ENCODE data around the gene ASCL4. TPM values are rescaled to one million over a fixed set of nuclear protein-coding genes. Genes with fewer than 3 reads are reported as not detected.

Gene ASCL4
- total and polyA plus RNA-seq, 7 experiments from 2014 or later: not detected

DNA sequence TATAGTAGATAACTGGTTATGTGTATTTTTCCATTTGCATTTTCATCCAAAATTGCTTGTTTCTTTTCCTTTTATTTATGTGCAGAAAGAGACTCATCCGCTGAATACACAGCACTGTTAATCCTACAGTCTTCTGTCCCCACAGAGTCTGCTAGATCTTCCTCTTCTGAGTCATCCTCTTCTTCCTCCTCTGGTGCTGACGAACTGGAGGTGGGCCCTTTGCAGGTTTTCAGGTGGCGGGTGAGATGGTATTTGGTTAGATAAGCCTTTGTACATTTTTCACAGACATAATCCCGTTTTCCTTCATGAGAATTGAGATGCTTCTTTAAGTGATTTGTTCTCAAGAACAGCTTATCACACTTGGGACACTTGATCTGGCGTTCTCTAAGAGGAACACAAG is 40.4 kb upstream of the ASCL4 start:
- POLR2A ChIA-PET: interaction anchor here (1.7 kb wide), 1 partner anchor 27 kb away, joined by 3 read pairs; the partner anchor contains the start of gene PRDM4
- CTCF ChIA-PET: no interaction called here
- DNase-seq: no peak
- Mint-ChIP-seq H3K27me3 (no peaks in the 10 kb centered on the region), H3K36me3 (peaks cover 22 to 45% (median 32%) of the 10 kb centered on the region in 5 donors), H3K4me1 (peaks cover 0 to 19% (median 7%) of the 10 kb centered on the region in 7 donors), H3K27ac (peak overlapping the region in 1 of 9 donors; percentile 2), H3K4me3 (no peak overlapping the region), H3K9me3 (no peaks in the 10 kb centered on the region)
- intact Hi-C loops (cut with micrococcal nuclease): no loop called here
- no peaks in the 10 kb centered on the region for H3K4me1 ChIP-seq (ENCODE audit: control insufficient read depth in 2 of 2, insufficient read depth in 2 of 2, low read length in 2 of 2)
- no peak overlapping the region for H3K4me3 ChIP-seq (ENCODE audit: low read length)
- no peak overlapping the region for H3K27ac ChIP-seq (ENCODE audit: low read depth, low read length)
- ATAC-seq: no peak
- no peaks in the 10 kb centered on the region for H3K9me3 ChIP-seq (ENCODE audit: control insufficient read depth in 2 of 3, low read length in 3 of 3)
- no peaks in the 10 kb centered on the region for H3K27me3 ChIP-seq (ENCODE audit: control insufficient read depth in 2 of 2, insufficient read depth in 2 of 2, low read length in 2 of 2)
- H3K36me3 ChIP-seq (ENCODE audit: control insufficient read depth in 2 of 3, insufficient read depth in 3 of 3, low read length in 3 of 3): peaks cover 13 to 63% (median 25%) of the 10 kb centered on the region in 3 experiments

DNA sequence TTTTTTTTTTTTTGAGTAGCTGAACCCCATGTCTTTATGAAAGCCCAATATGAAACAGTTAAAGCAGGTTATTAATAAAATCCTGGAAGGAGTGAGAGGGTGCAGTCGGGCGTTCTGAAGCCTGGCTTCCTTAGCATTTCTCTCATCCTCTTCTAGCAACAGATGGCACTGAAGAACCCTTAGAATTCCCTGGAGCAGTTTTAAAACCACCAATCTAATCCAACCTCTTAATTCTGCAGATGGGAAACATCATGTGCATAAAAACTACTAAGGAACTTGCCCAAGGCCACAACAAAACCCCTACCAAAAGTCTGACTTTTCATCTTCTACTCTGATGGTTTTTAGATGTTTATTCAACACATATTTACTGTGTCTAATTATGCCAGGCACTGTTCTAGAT is 38.7 kb upstream of the ASCL4 start:
- intact Hi-C loops (cut with micrococcal nuclease): no loop called here
- Mint-ChIP-seq H3K36me3 (peaks cover 25 to 51% (median 36%) of the 10 kb centered on the region in 5 donors), H3K4me1 (peaks cover 0 to 19% (median 7%) of the 10 kb centered on the region in 7 donors), H3K27me3 (no peaks in the 10 kb centered on the region), H3K4me3 (no peak overlapping the region), H3K9me3 (no peaks in the 10 kb centered on the region), H3K27ac (peak overlapping the region in 2 of 9 donors; percentile 55 to 64)
- Histone ChIP-seq H3K4me1 (ENCODE audit: control insufficient read depth in 2 of 2, insufficient read depth in 2 of 2, low read length in 2 of 2) (no peaks in the 10 kb centered on the region), H3K27ac (ENCODE audit: low read depth, low read length) (no peak overlapping the region), H3K27me3 (ENCODE audit: control insufficient read depth in 2 of 2, insufficient read depth in 2 of 2, low read length in 2 of 2) (no peaks in the 10 kb centered on the region), H3K4me3 (ENCODE audit: low read length) (no peak overlapping the region), H3K36me3 (ENCODE audit: control insufficient read depth in 2 of 3, insufficient read depth in 3 of 3, low read length in 3 of 3) (peaks cover 18 to 79% (median 32%) of the 10 kb centered on the region in 3 experiments), H3K9me3 (ENCODE audit: control insufficient read depth in 2 of 3, low read length in 3 of 3) (no peaks in the 10 kb centered on the region)
- ATAC-seq: no peak
- no peak for DNase-seq
- POLR2A ChIA-PET: interaction anchor here (1.0 kb wide), 1 partner anchor 47 kb away, joined by 3 read pairs; no protein-coding TSS in a partner anchor
- CTCF ChIA-PET: no interaction called here

GRCh38 chr12:107736914-107737313 is 37.6 kb upstream of the ASCL4 start:
- H3K27ac Mint-ChIP-seq: peak overlapping the region in 8 of 9 donors; percentile 2 to 86 (median 47)
- no peak overlapping the region for H3K27ac ChIP-seq (ENCODE audit: low read depth, low read length)
- H3K27me3 ChIP-seq (ENCODE audit: control insufficient read depth in 2 of 2, insufficient read depth in 2 of 2, low read length in 2 of 2): no peaks in the 10 kb centered on the region
- no peak overlapping the region for H3K4me3 ChIP-seq (ENCODE audit: low read length)
- H3K9me3 Mint-ChIP-seq: no peaks in the 10 kb centered on the region
- ATAC-seq: peak; percentile 83
- no peak for DNase-seq
- intact Hi-C loops (cut with micrococcal nuclease): no loop called here
- no peaks in the 10 kb centered on the region for H3K4me1 ChIP-seq (ENCODE audit: control insufficient read depth in 2 of 2, insufficient read depth in 2 of 2, low read length in 2 of 2)
- peaks cover 31 to 60% (median 42%) of the 10 kb centered on the region in 5 donors for H3K36me3 Mint-ChIP-seq
- CTCF ChIA-PET: no interaction called here
- no peak overlapping the region for H3K4me3 Mint-ChIP-seq
- H3K27me3 Mint-ChIP-seq: no peaks in the 10 kb centered on the region
- no peaks in the 10 kb centered on the region for H3K9me3 ChIP-seq (ENCODE audit: control insufficient read depth in 2 of 3, low read length in 3 of 3)
- POLR2A ChIA-PET: interaction anchor here (0.6 kb wide), 1 partner anchor 34 kb away, joined by 3 read pairs; no protein-coding TSS in a partner anchor
- H3K36me3 ChIP-seq (ENCODE audit: control insufficient read depth in 2 of 3, insufficient read depth in 3 of 3, low read length in 3 of 3): peaks cover 29 to 90% (median 36%) of the 10 kb centered on the region in 3 experiments
- H3K4me1 Mint-ChIP-seq: peaks cover 0 to 20% (median 7%) of the 10 kb centered on the region in 7 donors

GRCh38 chr12:107748472-107748871 is 26.0 kb upstream of the ASCL4 start:
- ChIA-PET POLR2A (interaction anchor here (0.6 kb wide), 1 partner anchor 17 kb away, joined by 3 read pairs; no protein-coding TSS in a partner anchor), CTCF (no interaction called here)
- no peak overlapping the region for H3K27ac ChIP-seq (ENCODE audit: low read depth, low read length)

GRCh38 chr12:107749083-107749482 is 25.4 kb upstream of the ASCL4 start:
- POLR2A ChIA-PET: no interaction called here
- CTCF ChIA-PET: no interaction called here
- no peak overlapping the region for H3K4me3 Mint-ChIP-seq
- H3K36me3 Mint-ChIP-seq: peaks cover 4 to 42% (median 12%) of the 10 kb centered on the region in 5 donors
- peaks cover 5 to 6% of the 10 kb centered on the region in 2 donors for H3K4me1 ChIP-seq (ENCODE audit: control insufficient read depth in 2 of 2, insufficient read depth in 2 of 2, low read length in 2 of 2)
- intact Hi-C loops (cut with micrococcal nuclease): no loop called here
- no peak overlapping the region for H3K4me3 ChIP-seq (ENCODE audit: low read length)
- no peaks in the 10 kb centered on the region for H3K27me3 ChIP-seq (ENCODE audit: control insufficient read depth in 2 of 2, insufficient read depth in 2 of 2, low read length in 2 of 2)
- DNase-seq: no peak
- no peaks in the 10 kb centered on the region for H3K27me3 Mint-ChIP-seq
- H3K9me3 ChIP-seq (ENCODE audit: control insufficient read depth in 2 of 3, low read length in 3 of 3): no peaks in the 10 kb centered on the region
- H3K36me3 ChIP-seq (ENCODE audit: control insufficient read depth in 2 of 3, insufficient read depth in 3 of 3, low read length in 3 of 3): peaks cover 13 to 64% (median 19%) of the 10 kb centered on the region in 3 experiments
- H3K9me3 Mint-ChIP-seq: no peaks in the 10 kb centered on the region
- no peak overlapping the region for H3K27ac Mint-ChIP-seq
- H3K27ac ChIP-seq (ENCODE audit: low read depth, low read length): no peak overlapping the region
- H3K4me1 Mint-ChIP-seq: peaks cover 0 to 22% (median 10%) of the 10 kb centered on the region in 7 donors
- no peak for ATAC-seq

More at GRCh38 chr12:107748472-107748871, 26.0 kb upstream of the ASCL4 start:
- Histone ChIP-seq H3K4me1 (ENCODE audit: control insufficient read depth in 2 of 2, insufficient read depth in 2 of 2, low read length in 2 of 2) (peaks cover 5 to 6% of the 10 kb centered on the region in 2 donors), H3K36me3 (ENCODE audit: control insufficient read depth in 2 of 3, insufficient read depth in 3 of 3, low read length in 3 of 3) (peaks cover 13 to 64% (median 16%) of the 10 kb centered on the region in 3 experiments), H3K9me3 (ENCODE audit: control insufficient read depth in 2 of 3, low read length in 3 of 3) (no peaks in the 10 kb centered on the region), H3K27me3 (ENCODE audit: control insufficient read depth in 2 of 2, insufficient read depth in 2 of 2, low read length in 2 of 2) (no peaks in the 10 kb centered on the region), H3K4me3 (ENCODE audit: low read length) (no peak overlapping the region)
- ATAC-seq (no peak), DNase-seq (no peak)
- H3K36me3 Mint-ChIP-seq: peaks cover 5 to 38% (median 13%) of the 10 kb centered on the region in 5 donors
- H3K27ac Mint-ChIP-seq: no peak overlapping the region
- intact Hi-C loops (cut with micrococcal nuclease): no loop called here
- no peaks in the 10 kb centered on the region for H3K9me3 Mint-ChIP-seq
- peaks cover 0 to 18% (median 10%) of the 10 kb centered on the region in 7 donors for H3K4me1 Mint-ChIP-seq
- H3K27me3 Mint-ChIP-seq: no peaks in the 10 kb centered on the region
- H3K4me3 Mint-ChIP-seq: no peak overlapping the region

DNA sequence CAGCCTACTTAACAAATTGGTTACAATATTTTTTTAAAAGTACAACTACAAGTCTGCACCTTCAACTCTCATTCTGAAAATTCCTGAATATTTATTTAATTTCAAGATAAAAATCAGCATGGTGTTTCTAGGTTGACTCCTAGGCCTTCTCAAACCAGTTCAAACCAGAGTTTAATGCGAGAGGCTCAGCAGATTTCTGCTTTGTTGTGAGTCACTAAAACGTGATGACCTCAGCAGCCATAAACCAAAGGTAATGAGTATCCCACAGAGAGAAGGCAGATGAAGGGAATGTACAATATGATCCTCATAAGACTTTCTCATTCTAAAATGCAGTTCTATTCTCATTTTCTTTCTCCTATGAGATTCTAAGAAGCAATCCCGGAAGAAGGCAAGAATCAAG is 15.1 kb upstream of the ASCL4 start:
- Mint-ChIP-seq H3K4me3 (peak overlapping the region; percentile 85 to 94 (median 90)), H3K27me3 (peaks cover 0 to 5% (median 0%) of the 10 kb centered on the region in 5 donors), H3K9me3 (peaks cover 0 to 4% (median 0%) of the 10 kb centered on the region in 11 donors), H3K36me3 (peaks cover 0 to 13% (median 6%) of the 10 kb centered on the region in 5 donors), H3K4me1 (peaks cover 19 to 52% (median 35%) of the 10 kb centered on the region in 7 donors), H3K27ac (peak overlapping the region; percentile 47 to 92 (median 87))
- ChIA-PET CTCF (no interaction called here), POLR2A (interaction anchor here (0.7 to 1.8 kb wide), 2 partner anchors 69 to 74 kb away, joined by 3 to 7 read pairs; partner anchors contain the start of gene PWP1)
- ATAC-seq (no peak), DNase-seq (peak in 1 of 9 donors; percentile 23)
- peak overlapping the region; percentile 73 for H3K4me3 ChIP-seq (ENCODE audit: low read length)
- no peaks in the 10 kb centered on the region for H3K27me3 ChIP-seq (ENCODE audit: control insufficient read depth in 2 of 2, insufficient read depth in 2 of 2, low read length in 2 of 2)
- H3K36me3 ChIP-seq (ENCODE audit: control insufficient read depth in 2 of 3, insufficient read depth in 3 of 3, low read length in 3 of 3): peaks cover 0 to 25% (median 5%) of the 10 kb centered on the region in 3 experiments
- H3K4me1 ChIP-seq (ENCODE audit: control insufficient read depth in 2 of 2, insufficient read depth in 2 of 2, low read length in 2 of 2): peaks cover 21% of the 10 kb centered on the region in 2 donors
- intact Hi-C loops (cut with micrococcal nuclease): no loop called here
- no peaks in the 10 kb centered on the region for H3K9me3 ChIP-seq (ENCODE audit: control insufficient read depth in 2 of 3, low read length in 3 of 3)
- peak overlapping the region; percentile 78 for H3K27ac ChIP-seq (ENCODE audit: low read depth, low read length)
